DMS114 treated with DMSO at 0.1 percent for 48 hours (cell line): ENCODE data around the gene CNBP.
"Not testable (repeated sequence)": the region's sequence is repeated elsewhere in the genome, so short reads cannot be mapped to it uniquely, and the experiment has no call there.

Experiments
- DNase-seq: peaks from one replicate; lab custom pipeline; 2025; ENCODE audit not compliant: unreplicated experiment; lab: John Stamatoyannopoulos, UW

Gene CNBP

DNA sequence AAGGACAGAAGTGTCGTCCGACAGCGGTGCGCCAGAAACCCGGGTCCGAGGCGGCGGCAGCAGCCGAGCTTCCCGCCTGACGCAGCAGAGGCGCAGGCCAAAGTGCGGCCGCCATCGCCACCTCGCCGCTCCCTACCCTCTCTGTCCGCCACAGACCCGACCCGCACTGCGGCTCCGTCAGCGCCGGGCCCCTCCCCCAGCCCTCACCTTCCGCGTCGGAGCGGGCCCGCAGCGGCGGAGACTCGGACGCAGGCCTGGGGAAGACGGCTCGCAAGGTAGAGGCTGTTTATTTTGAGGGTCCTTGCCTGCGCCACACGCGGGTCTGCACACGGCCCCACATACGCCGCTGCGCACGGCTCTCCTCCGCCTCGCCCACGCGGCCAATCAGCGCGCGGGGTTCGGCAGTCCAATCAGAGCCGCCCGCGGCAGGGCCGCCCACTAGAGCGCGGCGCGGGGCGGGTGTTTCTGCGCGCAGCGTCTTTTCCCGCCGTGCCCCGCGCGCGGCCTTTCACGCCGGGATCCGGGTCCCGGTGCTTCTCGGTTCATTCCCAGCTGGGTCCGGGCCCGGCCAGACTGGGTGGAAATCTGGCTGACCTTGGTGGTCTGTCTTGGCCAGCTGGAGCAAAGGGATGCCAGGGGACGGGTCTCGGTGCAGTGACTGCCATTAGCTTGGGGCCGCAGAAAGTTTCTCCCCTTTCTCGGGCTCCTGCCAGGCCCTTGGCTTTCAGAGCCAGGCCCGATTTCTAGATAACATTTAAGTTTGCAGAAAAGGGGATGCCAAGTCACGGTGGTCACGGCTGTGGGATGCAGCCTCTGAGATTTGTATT lies at the start of gene CNBP:
TSS of gene CNBP (minus strand) at position 328 of the 827 bp plus-strand sequence. CDS start 12,139 bp downstream, outside the sequence.
- DNase-seq, result peak; percentile 81

DNA sequence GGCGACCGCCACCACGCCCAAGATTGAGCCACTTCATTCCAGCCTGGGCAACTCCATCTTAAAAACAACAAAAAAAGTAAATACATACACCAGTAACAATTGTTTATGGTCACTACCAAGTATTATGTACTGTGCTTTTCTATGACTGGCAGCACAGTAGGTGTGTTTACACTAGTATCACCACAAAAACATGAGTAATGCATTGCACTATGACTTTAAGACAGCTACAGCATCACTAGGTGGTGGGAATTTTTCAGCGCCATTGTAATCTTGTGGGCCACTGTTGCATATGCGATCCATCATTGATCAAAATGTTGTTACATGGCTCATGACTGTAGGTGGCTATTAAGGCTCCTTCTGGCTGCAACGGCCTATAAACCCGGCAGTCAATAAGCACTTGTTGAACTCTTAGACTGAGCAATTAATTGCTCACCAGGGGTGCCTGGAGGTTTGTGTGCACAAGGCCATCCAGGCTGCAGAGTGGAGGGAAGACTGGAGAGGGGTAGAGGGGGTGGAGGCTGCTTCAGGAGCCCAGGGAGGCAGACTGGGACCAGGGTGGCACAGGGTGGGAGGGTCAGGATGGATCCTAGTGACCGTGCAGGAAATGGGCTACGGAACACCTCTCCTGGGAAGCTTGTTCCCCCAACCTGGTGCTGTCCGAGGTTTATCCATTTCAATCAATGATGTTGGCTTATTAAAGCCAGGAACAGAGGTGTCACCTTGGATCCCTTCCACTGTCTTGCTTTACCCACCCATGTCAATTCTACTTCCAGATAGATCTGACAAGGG lies 47.8 kb upstream of the CNBP start:
- DNase-seq, result no peak

DNA sequence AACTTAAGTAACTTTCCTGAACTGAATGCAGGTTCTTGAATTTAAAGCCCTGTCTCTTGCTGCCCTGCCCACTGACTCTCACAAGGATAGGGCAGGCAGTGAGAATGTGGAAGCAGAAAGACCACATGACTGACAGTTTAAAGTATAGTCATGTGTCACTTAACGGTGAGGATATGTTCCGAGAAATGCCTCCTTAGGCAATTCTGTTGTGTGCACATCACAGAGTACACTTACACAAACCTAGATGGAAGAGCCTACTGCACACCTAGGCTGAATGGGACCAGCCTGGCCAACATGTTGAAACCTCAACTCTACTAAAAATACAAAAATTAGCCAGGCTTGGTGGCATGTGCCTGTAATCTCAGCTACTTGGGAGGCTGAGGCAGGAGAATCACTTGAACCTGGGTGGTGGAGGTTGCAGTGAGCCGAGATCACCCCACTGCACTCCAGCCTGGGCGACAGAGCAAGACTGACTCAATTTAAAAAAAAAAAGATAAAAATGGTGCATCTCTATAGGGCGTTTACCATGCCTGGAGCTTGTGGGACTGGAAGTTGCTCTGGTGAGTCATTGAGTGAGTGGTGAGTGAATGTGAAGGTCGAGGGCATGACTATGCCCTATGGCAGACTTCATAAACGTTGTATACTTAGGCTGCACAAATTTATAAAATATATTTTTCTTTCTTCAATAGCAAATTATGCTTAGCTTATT lies 46.8 kb upstream of the CNBP start:
- DNase-seq, result no peak

DNA sequence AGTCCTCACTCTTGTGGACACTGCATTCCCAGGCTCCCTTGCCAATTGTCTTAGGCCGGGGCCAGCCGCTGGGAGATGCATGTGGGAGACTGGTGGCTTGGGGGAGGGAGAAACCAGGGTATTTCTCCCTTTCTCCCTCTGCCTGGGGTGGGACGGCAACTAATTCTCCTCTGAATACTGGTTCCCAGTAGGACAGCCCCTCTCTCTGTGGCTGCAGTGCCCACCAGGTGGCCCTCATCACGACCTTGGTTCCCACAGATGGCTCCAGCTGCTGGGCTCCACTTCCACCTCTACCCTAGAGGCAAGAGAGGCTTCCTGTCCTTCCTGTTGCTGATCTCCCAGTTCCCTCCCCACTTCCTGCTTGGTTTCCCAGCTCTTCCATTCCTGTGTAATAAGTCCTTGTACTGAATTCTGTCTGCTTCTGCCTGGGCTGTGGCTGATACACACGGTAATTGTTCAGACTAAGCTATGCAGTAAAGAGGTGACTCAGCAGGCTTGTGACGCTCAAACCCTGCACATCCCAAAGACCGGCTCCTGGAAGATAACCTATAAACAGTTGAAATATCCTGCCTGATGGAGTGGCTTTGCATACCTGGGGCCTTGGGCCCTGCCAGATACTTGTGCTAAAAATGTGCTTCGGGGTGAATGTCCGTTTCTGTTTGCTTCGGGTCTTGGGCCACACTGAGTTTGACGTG lies 45.3 kb upstream of the CNBP start:
- no peak for DNase-seq

DNA sequence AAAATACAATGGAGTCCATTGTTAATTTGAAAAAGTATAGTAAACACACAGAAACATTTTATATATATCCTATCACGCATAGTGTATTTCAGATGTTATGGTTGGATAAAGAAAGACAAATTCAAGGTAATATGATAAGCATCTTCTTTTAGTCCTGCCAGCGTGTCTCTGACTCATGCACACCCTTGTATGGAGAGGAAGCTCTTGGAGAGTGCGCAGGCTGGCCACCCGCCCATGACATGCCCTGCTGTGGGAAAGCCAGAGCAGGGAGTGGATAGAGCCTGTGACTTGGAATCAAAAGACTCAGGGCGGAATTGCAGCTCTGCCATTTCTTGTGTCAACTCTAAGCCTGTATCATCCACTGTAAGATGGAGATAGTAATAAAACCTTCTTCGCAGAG lies 42.7 kb upstream of the CNBP start:
- DNase-seq, result no peak

DNA sequence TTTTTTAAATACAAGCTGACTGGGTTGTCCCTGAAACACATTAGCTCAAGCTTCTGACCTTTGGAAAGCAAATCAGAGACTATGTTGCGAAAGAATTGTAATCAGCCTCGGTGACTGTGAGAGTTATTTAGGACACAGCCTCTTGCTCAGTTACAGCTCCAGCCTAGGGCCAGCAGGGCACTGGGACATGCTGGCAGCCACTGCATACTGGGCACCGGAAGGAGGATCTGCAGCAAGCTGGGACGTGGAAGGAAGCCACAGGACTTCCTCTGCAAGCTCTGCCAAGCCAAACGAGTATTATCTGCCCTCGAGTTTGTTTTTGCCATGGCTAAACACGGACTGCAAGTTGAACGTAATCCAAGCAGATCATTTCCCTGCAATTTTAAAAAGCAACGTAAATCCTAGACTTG lies 41.3 kb upstream of the CNBP start:
- peak; percentile 26 for DNase-seq

DNA sequence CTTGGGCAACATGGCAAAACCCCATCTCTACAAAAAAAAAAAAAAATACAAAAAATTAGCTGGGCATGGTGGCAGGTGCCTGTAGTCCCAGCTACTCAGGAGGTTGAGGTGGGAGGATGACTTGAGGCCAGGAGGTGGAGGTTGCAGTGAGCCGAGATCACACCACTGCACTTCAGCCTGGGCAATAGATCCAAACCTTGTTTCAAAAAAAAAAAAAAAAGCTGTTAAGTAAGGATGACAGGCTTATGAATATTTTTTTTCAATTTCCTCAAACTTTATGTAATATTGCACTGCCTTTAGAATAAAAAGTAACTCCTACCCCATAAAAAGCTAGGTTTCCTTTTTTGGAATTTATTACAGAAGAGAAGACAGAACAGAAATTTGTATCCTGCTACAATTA lies 40.7 kb upstream of the CNBP start:
- not testable (repeated sequence) for DNase-seq

DNA sequence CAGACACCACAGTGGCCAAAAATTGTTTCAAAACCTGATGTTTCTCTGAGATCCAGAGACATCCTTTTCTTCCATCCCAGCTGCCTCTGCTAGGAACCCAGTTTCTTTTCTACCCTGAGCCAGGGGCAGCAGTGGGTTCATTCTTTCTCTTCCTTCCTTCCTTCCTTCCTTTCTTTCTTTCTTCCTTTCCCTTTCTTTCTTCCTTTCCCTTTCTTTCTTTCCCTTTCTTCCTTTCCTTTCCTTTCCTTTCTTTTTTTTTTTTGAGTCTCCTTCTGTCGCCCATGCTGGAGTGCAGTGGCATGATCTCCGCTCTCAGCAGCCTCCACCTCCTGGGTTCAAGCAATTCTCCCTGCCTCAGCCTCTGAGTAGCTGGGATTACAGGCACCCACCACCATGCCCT lies 35.0 kb upstream of the CNBP start:
- no peak for DNase-seq

DNA sequence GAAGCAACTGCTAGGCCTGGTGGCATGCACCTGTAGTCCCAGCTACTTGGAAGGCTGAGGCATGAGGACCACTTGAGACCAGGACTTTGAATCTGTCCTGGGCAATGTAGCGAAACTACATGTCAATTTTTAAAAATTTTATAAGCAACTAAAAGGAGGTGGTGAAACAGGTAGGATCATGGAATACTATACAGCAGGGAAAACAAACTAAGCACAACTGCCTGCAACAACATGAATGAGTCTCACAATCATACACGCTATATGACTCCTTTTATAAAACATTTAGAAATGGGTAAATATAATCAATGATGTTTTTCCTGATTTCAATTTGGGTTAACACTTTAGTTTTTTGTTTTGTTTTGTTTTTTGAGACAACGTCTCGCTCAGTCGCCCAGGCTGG lies 29.5 kb upstream of the CNBP start:
- no peak for DNase-seq

DNA sequence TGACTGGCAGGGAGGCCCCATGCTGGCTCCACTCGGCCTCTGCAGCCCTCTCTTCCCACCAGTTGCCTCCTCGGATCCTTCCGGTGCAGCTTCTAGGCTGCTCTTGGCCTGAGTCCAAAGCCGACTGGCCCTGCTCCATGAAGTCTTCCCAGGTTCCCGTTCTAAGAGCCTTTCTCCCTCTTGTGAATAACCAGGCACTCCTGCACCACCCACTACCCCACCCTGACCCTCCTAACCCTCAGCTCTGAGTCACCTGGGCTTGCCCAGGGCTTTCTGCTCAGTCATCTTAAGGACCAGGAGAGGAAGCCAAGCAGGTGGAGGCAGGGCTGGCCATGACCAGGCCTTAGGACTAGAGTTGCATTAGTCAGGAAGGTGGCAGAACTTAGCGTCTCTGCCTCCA lies 28.1 kb upstream of the CNBP start:
- no peak for DNase-seq

DNA sequence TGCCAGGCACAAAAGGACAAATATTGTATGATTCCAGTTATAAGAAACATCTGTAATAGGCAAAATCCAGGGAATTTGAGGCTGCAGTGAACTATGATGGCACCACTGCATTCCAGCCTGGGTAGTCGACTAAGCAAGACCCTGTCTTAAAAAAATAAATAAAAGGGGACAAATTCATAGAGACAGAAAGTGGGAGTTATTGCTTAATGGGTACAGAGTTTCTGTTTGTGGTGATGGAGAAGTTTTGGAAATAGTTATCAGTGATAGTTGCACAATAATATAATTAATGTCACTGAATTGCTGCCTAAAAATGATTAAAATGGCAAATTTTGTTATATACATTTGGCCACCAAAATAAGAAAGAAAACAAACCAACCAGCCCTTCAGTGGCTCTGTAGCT lies 27.6 kb upstream of the CNBP start:
- DNase-seq, result no peak

DNA sequence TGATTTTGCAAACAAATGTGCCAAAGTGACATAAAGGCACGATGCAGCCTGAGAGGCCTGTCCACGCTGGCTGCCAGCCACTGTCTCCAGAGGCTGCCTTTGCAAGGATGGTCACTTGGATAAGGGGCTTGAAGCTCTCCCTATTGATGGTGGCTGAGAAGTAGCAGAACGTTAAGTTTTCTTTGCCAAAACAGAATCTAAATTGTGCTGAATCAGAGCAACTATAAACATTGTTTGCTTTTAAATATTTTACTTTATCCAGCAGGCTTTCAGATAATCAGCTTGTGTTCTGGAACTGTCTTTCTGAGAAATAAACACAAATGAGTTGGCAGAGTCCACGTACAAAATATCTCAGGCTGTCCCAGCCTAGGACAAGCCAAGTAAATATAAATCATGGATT lies 23.8 kb upstream of the CNBP start:
- DNase-seq, result no peak

DNA sequence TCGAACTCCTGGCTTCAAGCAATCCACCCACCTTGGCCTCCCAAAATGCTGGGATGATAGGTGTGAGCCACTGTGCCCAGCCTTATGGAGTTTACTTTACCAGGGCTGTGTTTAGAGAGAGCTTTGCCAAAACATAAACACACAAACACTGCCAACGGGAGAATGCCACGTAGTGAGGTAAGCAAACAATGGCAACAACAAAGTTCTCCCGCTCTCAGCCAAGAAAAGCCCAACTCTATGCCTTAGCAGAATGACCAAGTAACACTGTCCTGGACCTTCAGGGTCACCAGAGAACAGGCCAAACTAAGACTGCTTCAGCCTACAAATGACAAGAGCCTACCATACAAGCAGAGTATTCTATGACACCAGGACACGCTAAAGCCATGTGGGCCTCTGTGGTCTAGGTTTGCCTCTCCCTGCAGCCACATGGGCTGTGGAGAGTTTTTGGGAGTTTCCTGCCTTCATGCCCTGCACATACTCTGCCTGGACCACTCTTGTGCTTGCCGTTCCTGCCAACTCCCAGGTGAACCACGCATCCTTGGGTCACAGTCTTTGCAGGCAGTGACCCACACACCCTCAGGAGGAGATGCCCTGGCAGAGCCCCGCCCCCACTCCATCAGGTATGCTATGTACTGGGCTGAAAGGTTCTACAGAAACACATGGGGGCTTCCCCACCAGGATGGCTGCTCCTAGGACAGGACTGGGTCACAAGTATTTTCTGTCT lies 21.6 kb upstream of the CNBP start:
- no peak for DNase-seq

DNA sequence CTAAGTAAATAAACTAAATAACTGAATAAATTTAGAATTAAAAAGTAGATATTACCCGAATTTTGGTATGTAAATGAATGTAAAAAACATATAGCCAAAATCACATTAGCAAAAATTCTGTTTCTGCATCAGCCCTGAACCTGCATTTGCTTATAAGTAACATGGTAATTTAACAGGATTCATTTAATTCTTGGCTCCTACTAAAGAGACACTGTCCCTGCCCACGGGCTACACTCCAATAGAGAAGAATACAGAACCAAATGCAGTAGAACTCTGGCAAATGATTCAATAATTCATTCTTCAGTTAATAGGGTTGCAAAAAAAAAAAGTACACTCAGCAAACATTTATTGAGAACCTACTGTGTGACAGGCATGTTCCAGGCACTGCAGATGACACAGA lies 20.8 kb upstream of the CNBP start:
- no peak for DNase-seq

DNA sequence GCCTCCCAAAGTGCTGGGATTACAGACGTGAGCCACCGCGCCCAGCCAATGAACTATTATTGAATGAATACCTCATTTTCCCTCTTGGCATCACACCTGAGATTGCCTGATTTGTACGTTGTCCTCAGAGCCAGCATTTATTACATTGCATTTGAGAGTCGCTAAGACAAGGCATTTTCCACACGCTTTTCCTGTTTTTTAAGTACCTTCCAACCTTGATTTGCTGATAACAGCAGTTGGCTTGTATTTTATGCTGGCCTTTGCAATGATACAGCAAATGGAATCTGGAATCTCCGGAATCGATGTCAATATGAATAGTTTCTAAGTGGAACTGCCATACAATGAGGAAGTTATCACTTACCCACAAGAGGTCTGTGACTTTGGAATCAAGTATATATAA lies 15.7 kb upstream of the CNBP start:
- DNase-seq, result no peak

DNA sequence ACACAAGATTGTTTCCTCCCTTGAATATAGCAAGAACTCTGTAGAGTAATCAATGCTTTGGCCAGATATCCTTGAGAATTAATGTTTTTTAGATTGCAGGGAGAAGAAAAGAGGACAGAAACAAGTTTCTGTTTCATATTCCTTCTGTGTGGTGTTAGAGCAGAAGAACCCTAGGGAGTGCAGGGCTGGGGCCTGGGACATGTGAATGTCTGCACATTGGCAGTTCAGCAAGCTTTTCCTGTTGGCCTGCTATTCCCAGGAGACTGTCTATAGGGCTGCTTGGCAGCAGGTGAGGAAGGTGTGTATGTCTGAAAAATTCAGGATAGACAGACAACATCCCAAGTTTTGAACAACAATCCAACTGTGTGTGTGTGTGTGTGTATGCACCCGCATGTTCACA lies 13.6 kb upstream of the CNBP start:
- DNase-seq, result no peak

DNA sequence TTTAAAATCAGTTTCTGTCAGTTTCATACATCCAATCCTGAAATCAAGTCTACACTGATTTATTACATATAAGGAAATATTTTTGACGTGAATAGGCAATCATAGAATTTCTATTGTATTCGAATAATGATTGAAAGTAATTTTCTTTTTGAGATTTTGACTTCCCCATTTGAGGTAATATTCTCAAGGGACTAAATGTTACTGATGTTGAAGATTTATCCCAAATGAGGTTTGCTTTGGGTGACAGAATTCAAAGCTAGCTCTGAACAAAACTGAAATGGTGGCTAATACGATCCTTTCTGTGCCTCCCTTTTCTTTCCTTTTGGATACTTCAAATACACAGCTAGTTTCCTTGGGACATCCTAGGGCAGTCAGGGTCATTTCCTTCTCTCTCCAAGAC lies 12.9 kb upstream of the CNBP start:
- no peak for DNase-seq

DNA sequence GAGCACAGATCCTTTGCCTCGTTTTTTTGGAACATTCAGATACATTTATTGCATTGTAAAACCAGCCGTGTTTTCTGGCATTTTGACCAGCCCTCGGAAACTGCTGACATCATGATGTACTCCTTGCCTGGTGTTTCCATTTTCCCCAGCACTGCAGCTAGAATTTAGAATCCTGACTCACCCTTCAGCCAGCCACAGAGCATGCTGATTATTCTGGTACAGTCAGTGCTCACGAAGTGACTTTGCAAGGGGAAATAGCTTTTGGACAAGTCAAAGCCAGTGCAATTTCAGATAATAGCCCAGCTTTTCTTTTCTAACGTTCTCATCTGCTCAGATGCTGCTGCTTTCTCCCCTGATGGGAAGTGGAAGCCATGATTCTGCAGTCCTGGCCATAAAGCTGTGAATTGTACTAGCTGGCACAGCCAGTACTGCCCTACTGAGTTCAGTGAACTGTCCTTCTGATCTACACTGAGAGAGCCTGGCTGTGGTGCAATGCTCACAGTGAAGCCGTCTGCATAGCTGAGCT lies 12.1 kb upstream of the CNBP start:
- no peak for DNase-seq

DNA sequence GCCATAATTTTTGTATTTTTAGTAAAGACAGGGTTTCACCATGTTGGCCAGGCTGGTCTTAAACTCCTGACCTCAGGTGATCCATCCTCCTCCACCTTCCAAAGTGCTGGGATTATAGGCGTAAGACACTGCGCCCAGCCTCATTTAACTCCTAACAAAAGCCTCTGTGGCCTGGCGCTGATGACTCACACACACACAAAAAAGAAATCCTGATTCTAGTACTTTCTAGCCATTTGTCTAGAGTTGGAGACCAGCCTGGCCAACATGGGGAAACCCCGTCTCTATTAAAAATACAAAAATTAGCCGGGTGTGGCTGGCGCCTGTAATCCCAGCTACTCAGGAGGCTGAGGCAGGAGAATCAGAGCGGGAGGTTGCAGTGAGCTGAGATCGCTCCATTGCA lies 6.1 kb upstream of the CNBP start:
- DNase-seq, result not testable (repeated sequence)

DNA sequence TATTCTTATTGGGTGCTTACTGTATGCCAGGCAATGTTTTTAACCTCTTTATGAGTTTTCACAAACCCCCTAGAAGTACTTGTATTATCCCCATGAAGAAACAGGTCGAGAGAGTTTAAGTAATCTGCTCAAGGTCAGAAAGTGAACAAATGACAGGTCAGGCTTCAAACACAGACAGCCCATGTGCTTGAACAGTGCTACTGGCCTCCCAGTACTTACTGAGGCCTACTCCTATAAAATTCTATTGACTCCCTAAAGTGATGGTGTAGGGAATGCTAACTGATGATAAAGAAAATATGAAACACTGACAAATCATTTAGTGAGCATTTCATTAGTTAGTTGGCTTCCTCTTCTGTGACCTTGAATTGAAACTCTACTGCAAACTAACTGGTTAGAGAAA lies 4.2 kb upstream of the CNBP start:
- no peak for DNase-seq
